K562 (cell line): Measurements from ENCODE around the gene LOXL3. TPM values are rescaled to one million over a fixed set of nuclear protein-coding genes. Genes with fewer than 3 reads are reported as not detected.

ENCODE experiments used
- DDX20 ChIP-seq: fragments of 450-650 bp; IDR thresholded peaks from 2 replicates; pipeline ENCODE4 v1.6.1; 2016; ENCODE audit warnings: missing genetic modification characterization, low read depth, mild to moderate bottlenecking, missing compliant biosample characterization, moderate library complexity
- ELF1 ChIP-seq: fragments of 200-800 bp; sonication (Bioruptor generic); IDR thresholded peaks from 2 replicates; pipeline ENCODE4 v1.6.1; 2016; ENCODE audit warnings: missing genetic modification characterization, missing compliant biosample characterization
- FIP1L1 ChIP-seq: fragments of 200-400 bp; formaldehyde crosslinking; IDR thresholded peaks from 2 replicates; pipeline ENCODE4 v1.6.1; 2018; ENCODE audit warnings: mild to moderate bottlenecking, low read depth, low read length; ENCODE audit not compliant: poor library complexity, severe bottlenecking
- FOS ChIP-seq: IDR thresholded peaks from 3 replicates; pipeline ENCODE4 v1.6.1; 2011; ENCODE audit not compliant: insufficient read length; ENCODE audit errors: extremely low read depth
- HDAC3 ChIP-seq: fragments of 450-650 bp; IDR thresholded peaks from 2 replicates; pipeline ENCODE4 v1.6.1; 2018; ENCODE audit warnings: borderline replicate concordance, mild to moderate bottlenecking, moderate library complexity; ENCODE audit not compliant: partially characterized antibody
- KLF13 ChIP-seq: fragments of 450-650 bp; IDR thresholded peaks from 2 replicates; pipeline ENCODE4 v1.6.1; 2016; ENCODE audit warnings: missing genetic modification characterization, low read depth, mild to moderate bottlenecking, missing compliant biosample characterization, moderate library complexity, borderline replicate concordance
- LARP7 ChIP-seq: fragments of 450-650 bp; IDR thresholded peaks from 2 replicates; pipeline ENCODE4 v1.6.1; 2016
- MAFK ChIP-seq: IDR thresholded peaks from 2 replicates; pipeline ENCODE4 v1.6.1; 2011; ENCODE audit warnings: low read length, improper control_type of control experiment
- NR1H2 ChIP-seq: sonication (generic); formaldehyde crosslinking; IDR thresholded peaks from 2 replicates; pipeline ENCODE4 v1.4.0; 2020; ENCODE audit warnings: mild to moderate bottlenecking, missing genetic modification reagents
- NR2F6 ChIP-seq: fragments of 450-650 bp; formaldehyde crosslinking; IDR thresholded peaks from 2 replicates; pipeline ENCODE4 v1.4.0; 2020; ENCODE audit warnings: mild to moderate bottlenecking
- NUFIP1 ChIP-seq: fragments of 450-650 bp; IDR thresholded peaks from 2 replicates; pipeline ENCODE4 v1.6.1; 2018; ENCODE audit not compliant: partially characterized antibody
- POLR2B ChIP-seq: fragments of 450-650 bp; IDR thresholded peaks from 2 replicates; pipeline ENCODE4 v1.6.1; 2018; ENCODE audit warnings: low read depth; ENCODE audit not compliant: partially characterized antibody
- PTTG1 ChIP-seq: fragments of 450-650 bp; IDR thresholded peaks from 2 replicates; pipeline ENCODE4 v1.6.1; 2016; ENCODE audit warnings: low read depth, mild to moderate bottlenecking, missing genetic modification characterization, missing compliant biosample characterization
- SMAD4 ChIP-seq: fragments of 250-450 bp; sonication (Bioruptor Pico); conservative IDR thresholded peaks from 2 replicates; pipeline ENCODE4 v1.8.0; 2021; ENCODE audit warnings: inconsistent platforms, mild to moderate bottlenecking, moderate library complexity
- TRIM25 ChIP-seq: fragments of 450-650 bp; IDR thresholded peaks from 2 replicates; pipeline ENCODE4 v1.7.0; 2016; ENCODE audit warnings: borderline replicate concordance
- ZBTB11 ChIP-seq, 3 experiments: fragments of 200-800 bp in 1 of 3; fragments of 250-450 bp in 1 of 3; fragments of 450-650 bp in 1 of 3; sonication (Bioruptor Pico) in 1 of 3; sonication (Bioruptor generic) in 1 of 3; formaldehyde crosslinking in 1 of 3; IDR thresholded peaks; 2 replicates each; pipeline versions ENCODE4 v1.6.1 to v1.8.0; 2016 to 2022; ENCODE audit warnings: mild to moderate bottlenecking in 2 of 3, missing genetic modification characterization in 2 of 3, missing compliant biosample characterization in 1 of 3, moderate library complexity in 1 of 3
- ZBTB17 ChIP-seq: fragments of 450-650 bp; formaldehyde crosslinking; IDR thresholded peaks from 2 replicates; pipeline ENCODE4 v1.4.0; 2020; ENCODE audit warnings: mild to moderate bottlenecking
- ZNF174 ChIP-seq: fragments of 250-450 bp; sonication (Bioruptor Pico); IDR thresholded peaks from 2 replicates; pipeline ENCODE4 v1.4.0; 2020; ENCODE audit warnings: mild to moderate bottlenecking
- ZNF408 ChIP-seq: fragments of 250-450 bp; sonication (Bioruptor Pico); IDR thresholded peaks from 2 replicates; pipeline ENCODE4 v1.4.0; 2020; ENCODE audit warnings: low read depth, mild to moderate bottlenecking, moderate library complexity
- ZNF444 ChIP-seq: fragments of 250-450 bp; sonication (Bioruptor Pico); IDR thresholded peaks from 2 replicates; pipeline ENCODE4 v1.4.0; 2020; ENCODE audit warnings: mild to moderate bottlenecking, moderate library complexity
- ZNF717 ChIP-seq: fragments of 250-450 bp; sonication (Bioruptor Pico); IDR thresholded peaks from 2 replicates; pipeline ENCODE4 v1.5.0; 2021
- ZNF76 ChIP-seq: fragments of 250-450 bp; sonication (Bioruptor Pico); IDR thresholded peaks from 2 replicates; pipeline ENCODE4 v1.4.0; 2020; ENCODE audit warnings: mild to moderate bottlenecking, moderate library complexity, borderline replicate concordance
- ZNF766 ChIP-seq: fragments of 200-800 bp; sonication (Bioruptor generic); conservative IDR thresholded peaks from 2 replicates; pipeline ENCODE4 v1.6.1; 2016; ENCODE audit warnings: missing genetic modification characterization, missing compliant biosample characterization
- ZNF785 ChIP-seq: fragments of 250-450 bp; sonication (Bioruptor Pico); IDR thresholded peaks from 2 replicates; pipeline ENCODE4 v1.4.0; 2020; ENCODE audit warnings: mild to moderate bottlenecking
- polyA plus RNA-seq, 8 experiments: library from polyadenylated mRNA; depleted of rRNA in 4 of 8; stranded (reverse) in 5 of 8; unstranded in 3 of 8; fragments of >200 nt; fragmentation: Nextera tagmentation in 2 of 8; fragmentation: Illumina TruSeq in 1 of 8; extraction: Ambion mirVana in 2 of 8; extraction: Trizol in 1 of 8; gene quantifications; 2 replicates each; pipeline versions ENCODE4 v1.2.1 to v1.2.3, GENCODE V29; 2011 to 2014; ENCODE audit warnings: inconsistent platforms in 1 of 8, missing spikeins in 1 of 8
- total RNA-seq, 7 experiments: library from RNA; depleted of rRNA in 6 of 7; stranded (reverse); fragments of >200 nt in 6 of 7; fragmentation: Illumina TruSeq in 2 of 7; extraction: Trizol in 2 of 7; gene quantifications; 2 replicates each; pipeline versions ENCODE4 v1.2.1 to v1.2.3, GENCODE V29; 2011 to 2021; ENCODE audit warnings: low replicate concordance in 1 of 7

LOXL3 gene
- total and polyA plus RNA-seq, 9 of the 15 experiments (the other 6 are each of a cell fraction or from before 2014, with no cell fraction given), result 0.22 to 0.99 (median 0.31) TPM

DNA sequence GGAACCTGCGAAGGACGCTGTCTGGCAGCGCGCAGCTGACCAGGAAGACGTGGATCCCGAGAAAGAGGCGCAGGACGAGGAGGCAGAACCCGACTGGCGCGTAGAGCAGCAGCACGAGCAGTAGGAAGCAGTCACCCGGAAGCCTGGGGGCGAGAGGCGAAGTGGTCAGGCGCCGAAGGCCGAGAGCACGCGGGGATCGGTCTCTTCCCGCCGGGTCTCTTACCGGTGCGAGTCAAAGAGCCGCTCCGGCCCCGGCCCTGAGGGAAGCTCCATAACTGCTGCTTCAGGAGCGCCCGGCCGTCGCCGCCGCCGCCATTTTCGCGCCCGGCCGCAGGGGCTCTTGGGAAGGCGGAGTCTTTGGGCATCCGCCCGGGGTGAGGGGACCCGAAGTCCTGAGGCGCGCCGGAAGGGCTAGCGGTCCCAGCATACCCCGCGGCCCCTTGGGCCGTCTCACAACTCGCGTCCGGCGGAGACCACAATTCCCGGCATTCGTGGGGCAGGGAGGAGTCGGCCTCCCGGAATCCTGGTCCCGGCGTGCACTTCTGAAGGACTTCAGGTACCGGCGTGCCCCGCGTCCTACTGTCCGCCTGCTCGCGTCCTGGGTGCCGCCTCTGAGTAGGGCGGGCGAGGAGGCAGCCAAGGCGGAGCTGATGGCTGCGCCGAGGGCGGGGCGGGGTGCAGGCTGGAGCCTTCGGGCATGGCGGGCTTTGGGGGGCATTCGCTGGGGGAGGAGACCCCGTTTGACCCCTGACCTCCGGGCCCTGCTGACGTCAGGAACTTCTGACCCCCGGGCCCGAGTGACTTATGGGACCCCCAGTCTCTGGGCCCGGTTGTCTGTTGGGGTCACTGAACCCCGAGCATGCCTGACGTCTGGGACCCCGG is 24.1 kb downstream of the LOXL3 start, which contains the start of the genes AUP1 and HTRA2 (continued):
- no peak for TF ChIP-seq ZNF717 (CRISPR knock-in tag)
- TF ChIP-seq PTTG1 (tag), result no peak
- TF ChIP-seq ZNF408, result no peak
- TF ChIP-seq LARP7, result 0 out of 2 replicates have a peak, but pooled peaks have one; percentile 9
- 0 out of 2 replicates have a peak, but pooled peaks have one; percentile 7 for TF ChIP-seq KLF13
- TF ChIP-seq FIP1L1, result peak; percentile 94
- TF ChIP-seq ZNF444 (CRISPR knock-in tag), result no peak
- no peak for TF ChIP-seq SMAD4 (CRISPR knock-in tag)
- no peak for TF ChIP-seq HDAC3
- no peak for TF ChIP-seq ZNF174 (CRISPR knock-in tag)
- TF ChIP-seq NR2F6 (CRISPR knock-in tag), result no peak
- TF ChIP-seq POLR2B, result peak; percentile 89
- no peak; the same call in 1 of the 2 replicates for TF ChIP-seq ZNF76
- TF ChIP-seq ZBTB11 (CRISPR knock-in tag; IDR thresholded peaks at IDR 0.05), result peak in 2 of 3 experiments; percentile 75 to 97; a peak in 5 of 6 replicates
- no peak for TF ChIP-seq NR1H2
- no peak for TF ChIP-seq NUFIP1
- no peak for TF ChIP-seq DDX20 (tag)
- TF ChIP-seq TRIM25, result no peak
- TF ChIP-seq ZBTB17, result no peak
- peak; percentile 91 for TF ChIP-seq ZNF766 (CRISPR knock-in tag)
- TF ChIP-seq ELF1 (tag), result peak; percentile 95
- TF ChIP-seq FOS, result no peak
- no peak for TF ChIP-seq MAFK
- no peak for TF ChIP-seq ZNF785
